Measurements from ENCODE around the gene PRMT5.
A peak's percentile ranks its signal among the peaks of the same experiment; 100 is the strongest.

PRMT5 gene

DNA sequence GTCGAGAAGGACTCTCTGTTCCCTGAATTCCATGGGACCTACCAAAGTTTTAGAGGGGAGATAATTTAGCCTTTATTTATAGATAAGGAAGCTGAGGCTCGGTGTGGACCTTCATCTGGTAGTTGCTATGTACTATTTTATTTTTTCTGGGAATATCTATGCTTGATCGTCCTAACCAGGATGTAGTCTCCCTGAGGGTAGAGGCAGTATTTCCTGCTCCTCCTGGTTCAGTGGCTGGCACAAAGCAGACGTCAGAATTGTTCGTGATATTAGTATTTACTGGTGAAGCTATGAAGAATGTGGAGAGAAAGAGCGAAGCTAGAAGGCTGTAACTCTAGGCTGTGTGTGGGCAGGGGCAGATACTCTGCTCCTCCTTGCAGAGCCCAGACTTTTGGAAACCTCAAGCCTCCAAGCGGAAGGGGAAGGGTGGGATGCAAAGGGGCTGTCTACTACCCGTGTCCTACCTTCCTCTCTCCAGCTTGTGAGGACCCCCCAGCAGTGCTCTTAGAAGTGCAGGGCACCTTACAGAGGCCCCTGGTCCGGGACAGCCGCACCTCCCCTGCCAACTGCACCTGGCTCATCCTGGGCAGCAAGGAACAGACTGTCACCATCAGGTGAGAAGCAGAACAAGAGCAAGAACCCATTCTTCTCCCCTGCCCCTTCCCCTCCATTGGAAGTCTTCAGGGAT lies 56.2 kb downstream of the PRMT5 start:
- no peak for DNase-seq

DNA sequence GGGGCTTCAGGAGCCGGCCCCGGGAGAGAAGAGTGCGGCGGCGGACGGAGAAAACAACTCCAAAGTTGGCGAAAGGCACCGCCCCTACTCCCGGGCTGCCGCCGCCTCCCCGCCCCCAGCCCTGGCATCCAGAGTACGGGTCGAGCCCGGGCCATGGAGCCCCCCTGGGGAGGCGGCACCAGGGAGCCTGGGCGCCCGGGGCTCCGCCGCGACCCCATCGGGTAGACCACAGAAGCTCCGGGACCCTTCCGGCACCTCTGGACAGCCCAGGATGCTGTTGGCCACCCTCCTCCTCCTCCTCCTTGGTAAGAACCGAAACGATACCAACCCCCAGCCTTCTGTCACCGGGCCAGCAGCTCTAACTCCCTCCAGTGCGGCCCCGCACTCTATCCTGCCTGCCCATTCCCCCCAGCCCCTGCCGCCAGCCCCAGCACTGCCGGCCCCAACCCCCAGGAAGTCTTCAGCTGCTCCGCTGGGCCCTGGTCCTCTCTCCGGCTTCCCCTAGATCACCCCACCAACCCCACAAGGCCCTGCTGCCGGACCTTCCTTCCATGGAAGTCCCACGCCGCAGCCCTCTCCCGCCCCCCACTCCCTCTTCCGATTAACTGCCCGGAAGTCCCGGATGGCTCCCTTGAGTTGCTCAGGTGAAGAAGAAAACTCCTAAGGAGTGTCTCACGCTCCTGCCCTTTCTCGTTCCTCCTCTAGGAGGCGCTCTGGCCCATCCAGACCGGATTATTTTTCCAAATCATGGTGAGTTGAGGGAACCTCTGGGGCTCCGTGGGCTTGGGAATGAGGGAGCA lies 56.9 kb downstream of the PRMT5 start:
- peak; percentile 80 for DNase-seq

DNA sequence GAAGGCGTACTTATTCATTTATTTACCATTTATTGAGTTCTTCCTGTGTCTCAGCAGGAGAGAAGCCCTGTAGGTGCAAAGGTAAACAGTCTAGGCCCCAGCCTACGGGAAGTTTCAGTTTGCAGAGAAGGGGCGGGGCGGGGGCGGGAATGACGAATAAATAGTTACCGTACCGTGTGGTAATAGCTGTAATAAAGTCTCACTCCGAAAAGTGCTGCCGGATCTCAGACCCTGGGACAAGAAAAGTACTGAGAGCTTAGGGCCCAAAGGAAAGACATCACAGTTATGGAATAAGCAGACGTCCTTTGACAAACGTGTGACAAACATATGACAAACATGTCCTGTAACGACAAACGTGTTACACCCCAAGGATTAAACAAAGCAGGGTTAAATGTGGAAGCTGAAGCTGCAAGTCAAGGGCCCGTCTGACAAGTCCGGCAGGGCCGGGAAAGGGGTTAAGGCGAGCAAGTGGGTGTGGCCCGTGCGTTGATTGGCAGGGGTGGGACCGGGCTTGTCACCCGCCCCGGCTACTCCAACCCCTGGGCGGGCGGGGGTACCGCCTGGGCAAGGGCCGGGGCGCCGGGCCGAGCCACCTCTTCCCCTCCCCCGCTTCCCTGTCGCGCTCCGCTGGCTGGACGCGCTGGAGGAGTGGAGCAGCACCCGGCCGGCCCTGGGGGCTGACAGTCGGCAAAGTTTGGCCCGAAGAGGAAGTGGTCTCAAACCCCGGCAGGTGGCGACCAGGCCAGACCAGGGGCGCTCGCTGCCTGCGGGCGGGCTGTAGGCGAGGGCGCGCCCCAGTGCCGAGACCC lies 57.7 kb downstream of the PRMT5 start, which contains the start of gene LRP10:
Gene LRP10 (plus strand): TSS at position 517 of the 809 bp plus-strand sequence. CDS start 564 bp downstream, outside the sequence.
- DNase-seq, result peak; percentile 88

DNA sequence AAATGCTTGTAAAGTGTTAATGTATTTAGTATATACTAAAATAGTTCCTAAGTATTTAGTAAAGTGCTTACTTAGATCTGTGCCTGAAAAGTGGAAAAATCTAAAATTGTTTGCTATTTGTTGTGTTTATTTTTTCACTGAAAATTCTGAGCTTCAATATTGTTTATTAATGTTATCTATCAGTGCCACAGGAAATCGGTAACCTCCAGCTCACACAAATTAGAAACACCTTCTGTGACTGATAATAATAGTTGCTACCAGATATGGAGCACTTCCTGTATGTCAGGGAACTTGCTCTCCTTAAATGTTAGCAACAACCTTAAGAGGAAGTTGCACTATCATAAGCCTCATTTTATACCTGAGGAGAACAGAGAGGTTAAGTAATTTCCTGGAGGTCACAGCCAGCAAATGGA lies 58.4 kb downstream of the PRMT5 start:
- no peak for DNase-seq
